Body of pancreas (tissue), 4 donors: ENCODE results near the gene RNF41. TPM values are rescaled to one million over a fixed set of nuclear protein-coding genes. Genes with fewer than 3 reads are reported as not detected.

Experiments
- ATAC-seq: fragments of 150-250 bp; one replicate; pipeline ENCODE4 v1.9.1; 2016
- DNase-seq, 4 donors: peaks; one replicate each; pipeline ENCODE4 v3.0.0-alpha.2; 2019
- H3K27ac ChIP-seq, 4 donors: fragments of 200-600 bp; sonication (generic); 1 replicate in 3 of 4; 2 replicates in 1 of 4; pipeline versions ENCODE4 v1.5.1 to v1.6.1; 2016 to 2019; ENCODE audit warnings: mild to moderate bottlenecking in 1 of 4, mixed read lengths in 1 of 4, moderate library complexity in 1 of 4
- H3K27me3 ChIP-seq, 2 donors: fragments of 200-600 bp; sonication (generic); one replicate each; pipeline ENCODE4 v1.6.0; 2016; ENCODE audit warnings: mild to moderate bottlenecking in 1 of 2
- H3K36me3 ChIP-seq, 2 donors: fragments of 200-600 bp; sonication (generic); replicated peaks in 1 of 2; 2 replicates each; pipeline ENCODE4 v1.5.1; 2016; ENCODE audit warnings: low read depth in 2 of 2; ENCODE audit not compliant: insufficient read depth in 1 of 2
- H3K4me1 ChIP-seq: fragments of 200-600 bp; sonication (generic); one replicate; pipeline ENCODE4 v1.6.0; 2016
- H3K4me3 ChIP-seq, 2 donors: fragments of 200-600 bp; sonication (generic); 1 replicate in 1 of 2; 2 replicates in 1 of 2; pipeline ENCODE4 v1.5.1; 2016 to 2019
- H3K9me3 ChIP-seq, 3 donors: fragments of 200-600 bp; sonication (generic); 1 replicate in 2 of 3; 2 replicates in 1 of 3; pipeline ENCODE4 v1.5.1; 2016
- CTCF ChIP-seq, 7 experiments: fragments of 450-650 bp in 4 of 7; fragments of 200-600 bp in 3 of 7; sonication (generic) in 3 of 7; IDR thresholded peaks; one replicate each; pipeline ENCODE4 v1.5.1; 2016 to 2019; ENCODE audit warnings: antibody characterized with exemption in 7 of 7
- POLR2A ChIP-seq, 3 donors: fragments of 450-650 bp; IDR thresholded peaks; one replicate each; pipeline ENCODE4 v1.6.1; 2016; ENCODE audit warnings: antibody characterized with exemption in 3 of 3, mild to moderate bottlenecking in 2 of 3
- WGBS, 2 donors: methylation state at CpG; one replicate each; pipeline ENCODE4 v1.1.5; 2017; 5-methylcytosine and 5-hydroxymethylcytosine counted together
- intact Hi-C: fragments of 100-400 bp; cut with DNase I; formaldehyde crosslinking; loops from one replicate; pipeline ENCODE4 v1.15.1; 2023
- total RNA-seq, 2 donors: library from RNA; depleted of rRNA; stranded (reverse); fragments of >200 nt; gene quantifications; one replicate each; pipeline ENCODE4 v1.1.0, GENCODE V29; 2016

RNF41 gene
- total RNA-seq, 2 donors from 2014 or later, result 13.2 TPM

- no peak for TF ChIP-seq POLR2A (IDR thresholded peaks at IDR 0.05)
- TF ChIP-seq CTCF (IDR thresholded peaks at IDR 0.05), result no peak
- Histone ChIP-seq H3K27me3 (no peaks in the 10 kb centered on the region), H3K27ac (peak overlapping the region in 3 of 4 donors; percentile 96 to 98 (median 97)), H3K36me3 (no peaks in the 10 kb centered on the region), H3K4me3 (peak overlapping the region in 1 of 2 donors; percentile 32), H3K9me3 (no peaks in the 10 kb centered on the region), H3K4me1 (peaks cover 55% of the 10 kb centered on the region)
- WGBS, 2 donors, result 34 to 35% methylated on average over 10 to 11 of the region's 11 CpGs
- intact Hi-C loops, result no loop called here
- DNase-seq (peak in 1 of 4 donors; percentile 13), ATAC-seq (no peak)
Measured at GRCh38 chr12:56224954-56225353, 3.2 kb upstream of the RNF41 start.

- Histone ChIP-seq H3K4me3 (peak within 1 kb of the TSS; percentile 32 to 41), H3K27me3 (no peaks in the 10 kb centered on the region), H3K27ac (peak within 1 kb of the TSS; percentile 96 to 98 (median 98)), H3K4me1 (peaks cover 47% of the 10 kb centered on the region), H3K36me3 (no peaks in the 10 kb centered on the region), H3K9me3 (no peaks in the 10 kb centered on the region)
- WGBS, 2 donors, result 0% methylated on average over 6 to 41 of the region's 41 CpGs
- TF ChIP-seq POLR2A (IDR thresholded peaks at IDR 0.05) (peak in 2 of 3 donors; percentile 63 to 65), CTCF (IDR thresholded peaks at IDR 0.05) (peak; percentile 79 to 96 (median 92))
- intact Hi-C loops, result no loop called here
- peak; percentile 88 for ATAC-seq
- peak; percentile 98 for DNase-seq
Measured at GRCh38 chr12:56224102-56224701, 2.5 kb upstream of the RNF41 start, which contains the start of gene NABP2. TSS of gene NABP2 (plus strand) at chr12:56224342. CDS start at chr12:56224857, 515 bp downstream.

GRCh38 chr12:56223571-56224101 is 1.9 kb upstream of the RNF41 start:
- Histone ChIP-seq H3K36me3 (no peaks in the 10 kb centered on the region), H3K27ac (peak overlapping the region; percentile 65 to 98 (median 96)), H3K27me3 (no peaks in the 10 kb centered on the region), H3K4me1 (peaks cover 45% of the 10 kb centered on the region), H3K9me3 (no peaks in the 10 kb centered on the region), H3K4me3 (no peak overlapping the region)
- TF ChIP-seq POLR2A (IDR thresholded peaks at IDR 0.05) (peak in 1 of 3 donors; percentile 62), CTCF (IDR thresholded peaks at IDR 0.05) (no peak)
- no peak for ATAC-seq
- no peak for DNase-seq
- intact Hi-C loops, result no loop called here
- WGBS, 2 donors, result 20 to 29% methylated on average over 14 to 15 of the region's 15 CpGs

- Histone ChIP-seq H3K4me1 (peaks cover 45% of the 10 kb centered on the region), H3K27ac (peak overlapping the region; percentile 96 to 98 (median 98)), H3K27me3 (no peaks in the 10 kb centered on the region), H3K36me3 (no peaks in the 10 kb centered on the region), H3K9me3 (no peaks in the 10 kb centered on the region), H3K4me3 (peak overlapping the region; percentile 9 to 66)
- ATAC-seq, result no peak
- intact Hi-C loops, result no loop called here
- TF ChIP-seq CTCF (IDR thresholded peaks at IDR 0.05) (peak in 1 of 7 experiments; percentile 3), POLR2A (IDR thresholded peaks at IDR 0.05) (no peak)
- no peak for DNase-seq
- WGBS, 2 donors, result 8 to 11% methylated on average over 4 of the region's 4 CpGs
Measured at GRCh38 chr12:56222531-56222895, 791 bp upstream of the RNF41 start.
